ENCODE measurements around the gene NHLRC1. TPM values are rescaled to one million over a fixed set of nuclear protein-coding genes. Genes with fewer than 3 reads are reported as not detected.

The NHLRC1 gene
- total and polyA plus RNA-seq, 2 of the 13 experiments (the other 11 are each of a cell fraction or from before 2014, with no cell fraction given): 0.04 to 0.11 TPM

DNA sequence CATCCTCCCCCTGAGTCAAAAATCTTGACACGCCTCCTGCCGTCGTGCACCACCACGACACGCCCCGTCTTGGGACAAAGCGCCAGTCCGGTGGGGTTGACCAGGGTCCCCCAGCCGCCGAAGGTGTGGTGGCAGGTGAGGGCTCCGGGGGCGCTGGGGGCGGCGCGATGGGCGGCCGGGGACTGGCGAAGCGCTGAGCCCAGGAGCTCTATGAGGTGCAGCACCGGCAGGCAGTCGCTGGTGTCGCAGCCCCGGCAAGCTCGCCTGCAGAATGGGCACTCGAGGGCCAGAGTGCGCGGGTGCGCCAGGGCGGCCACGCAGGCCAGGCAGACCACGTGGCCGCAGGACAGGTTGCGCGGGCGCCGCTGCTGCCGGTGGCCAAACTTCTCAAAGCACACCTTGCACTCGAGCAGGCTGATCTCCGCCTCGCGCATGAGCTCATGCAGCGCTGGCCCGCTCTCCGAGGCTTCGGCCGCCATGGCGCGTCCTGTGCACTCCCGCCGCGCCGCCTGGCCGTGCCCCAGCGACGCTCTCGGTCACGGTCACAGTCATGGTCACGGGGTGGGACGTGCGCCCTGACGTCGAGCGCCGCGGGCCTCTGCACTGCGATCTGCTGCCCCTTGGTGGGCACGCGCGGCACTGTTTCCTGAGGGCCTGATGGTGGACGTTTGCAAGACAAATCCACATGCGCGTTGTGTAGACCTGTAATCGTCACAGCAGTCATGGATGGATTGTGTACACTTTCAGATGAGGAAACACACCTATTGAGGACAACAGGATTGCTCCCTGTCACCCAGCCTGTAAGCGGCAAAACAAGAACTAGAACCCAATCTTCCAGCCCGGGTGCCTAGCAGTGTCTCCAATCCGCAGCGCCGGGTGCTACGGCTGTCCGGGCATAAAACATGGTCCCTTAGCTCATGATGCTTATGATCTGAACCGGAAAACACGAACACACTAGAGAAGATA lies at the start of gene NHLRC1 (continued):
- TF ChIP-seq, protein P1, sequence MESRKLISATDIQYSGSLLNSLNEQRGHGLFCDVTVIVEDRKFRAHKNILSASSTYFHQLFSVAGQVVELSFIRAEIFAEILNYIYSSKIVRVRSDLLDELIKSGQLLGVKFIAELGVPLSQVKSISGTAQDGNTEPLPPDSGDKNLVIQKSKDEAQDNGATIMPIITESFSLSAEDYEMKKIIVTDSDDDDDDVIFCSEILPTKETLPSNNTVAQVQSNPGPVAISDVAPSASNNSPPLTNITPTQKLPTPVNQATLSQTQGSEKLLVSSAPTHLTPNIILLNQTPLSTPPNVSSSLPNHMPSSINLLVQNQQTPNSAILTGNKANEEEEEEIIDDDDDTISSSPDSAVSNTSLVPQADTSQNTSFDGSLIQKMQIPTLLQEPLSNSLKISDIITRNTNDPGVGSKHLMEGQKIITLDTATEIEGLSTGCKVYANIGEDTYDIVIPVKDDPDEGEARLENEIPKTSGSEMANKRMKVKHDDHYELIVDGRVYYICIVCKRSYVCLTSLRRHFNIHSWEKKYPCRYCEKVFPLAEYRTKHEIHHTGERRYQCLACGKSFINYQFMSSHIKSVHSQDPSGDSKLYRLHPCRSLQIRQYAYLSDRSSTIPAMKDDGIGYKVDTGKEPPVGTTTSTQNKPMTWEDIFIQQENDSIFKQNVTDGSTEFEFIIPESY (CRISPR knock-in tag; IDR thresholded peaks at IDR 0.05): peak; percentile 95; the same call in 1 of the 2 replicates
- TF ChIP-seq ZNF781 (CRISPR knock-in tag; IDR thresholded peaks at IDR 0.05; ENCODE audit: borderline replicate concordance, not compliant biosample characterization) (peak; percentile 96), MAX (IDR thresholded peaks at IDR 0.05) (peak; percentile 98), ZNF383 (CRISPR knock-in tag; IDR thresholded peaks at IDR 0.05; ENCODE audit: borderline replicate concordance) (peak; percentile 89; the same call in 1 of the 2 replicates), GATAD1 (CRISPR knock-in tag; IDR thresholded peaks at IDR 0.05) (peak; percentile 85), ZNF12 (CRISPR knock-in tag; IDR thresholded peaks at IDR 0.05) (peak; percentile 91), HOXD1 (CRISPR knock-in tag; IDR thresholded peaks at IDR 0.05) (peak; percentile 84; the same call in 1 of the 2 replicates), IKZF4 (CRISPR knock-in tag; IDR thresholded peaks at IDR 0.05; ENCODE audit: borderline replicate concordance, low read depth, not compliant biosample characterization) (peak; percentile 93), FOXP1 (IDR thresholded peaks at IDR 0.05) (no peak), FOXP1 (CRISPR knock-in tag; IDR thresholded peaks at IDR 0.05) (peak; percentile 64), ZFP91 (CRISPR knock-in tag; IDR thresholded peaks at IDR 0.05; ENCODE audit: borderline replicate concordance) (peak; percentile 98), SRY (CRISPR knock-in tag; IDR thresholded peaks at IDR 0.05) (peak; percentile 94), CENPT (CRISPR knock-in tag; IDR thresholded peaks at IDR 0.05; ENCODE audit: low read depth) (peak; percentile 89), PPARG (CRISPR knock-in tag; conservative IDR thresholded peaks at IDR 0.05) (peak; percentile 84), DR1 (CRISPR knock-in tag; IDR thresholded peaks at IDR 0.05) (peak; percentile 90), CHCHD3 (CRISPR knock-in tag; IDR thresholded peaks at IDR 0.05) (peak; percentile 98), MZF1 (CRISPR knock-in tag; IDR thresholded peaks at IDR 0.05; ENCODE audit: borderline replicate concordance) (no peak), KAT2B (IDR thresholded peaks at IDR 0.05; ENCODE audit: borderline replicate concordance, low read depth, low read length) (no peak), ZFAT (CRISPR knock-in tag; conservative IDR thresholded peaks at IDR 0.05) (no peak), ZNF224 (CRISPR knock-in tag; IDR thresholded peaks at IDR 0.05) (peak; percentile 96; the same call in 1 of the 2 replicates), ZNF160 (CRISPR knock-in tag; IDR thresholded peaks at IDR 0.05) (peak; percentile 96), NR2F2 (IDR thresholded peaks at IDR 0.05; ENCODE audit: borderline replicate concordance, low read depth) (peak; percentile 14; the same call in 1 of the 2 replicates), NFATC3 (CRISPR knock-in tag; IDR thresholded peaks at IDR 0.05) (no peak)
- TF ChIP-seq, protein P2, sequence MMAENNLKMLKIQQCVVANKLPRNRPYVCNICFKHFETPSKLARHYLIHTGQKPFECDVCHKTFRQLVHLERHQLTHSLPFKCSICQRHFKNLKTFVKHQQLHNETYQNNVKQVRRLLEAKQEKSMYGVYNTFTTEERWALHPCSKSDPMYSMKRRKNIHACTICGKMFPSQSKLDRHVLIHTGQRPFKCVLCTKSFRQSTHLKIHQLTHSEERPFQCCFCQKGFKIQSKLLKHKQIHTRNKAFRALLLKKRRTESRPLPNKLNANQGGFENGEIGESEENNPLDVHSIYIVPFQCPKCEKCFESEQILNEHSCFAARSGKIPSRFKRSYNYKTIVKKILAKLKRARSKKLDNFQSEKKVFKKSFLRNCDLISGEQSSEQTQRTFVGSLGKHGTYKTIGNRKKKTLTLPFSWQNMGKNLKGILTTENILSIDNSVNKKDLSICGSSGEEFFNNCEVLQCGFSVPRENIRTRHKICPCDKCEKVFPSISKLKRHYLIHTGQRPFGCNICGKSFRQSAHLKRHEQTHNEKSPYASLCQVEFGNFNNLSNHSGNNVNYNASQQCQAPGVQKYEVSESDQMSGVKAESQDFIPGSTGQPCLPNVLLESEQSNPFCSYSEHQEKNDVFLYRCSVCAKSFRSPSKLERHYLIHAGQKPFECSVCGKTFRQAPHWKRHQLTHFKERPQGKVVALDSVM (CRISPR knock-in tag; IDR thresholded peaks at IDR 0.05): peak; percentile 81
